Right ventricle myocardium superior (tissue), 1 donor: Measurements from ENCODE around the gene PIAS3. TPM values are rescaled to one million over a fixed set of nuclear protein-coding genes. Genes with fewer than 3 reads are reported as not detected.

ENCODE experiments used
- microRNA-seq: library from miRNA; unstranded; fragments of <30 nt; microRNA quantifications from one replicate; pipeline ENCODE4 v1.2.0, GENCODE V29; 2020
- total RNA-seq: library from RNA; stranded (reverse); fragmentation: NEBNext Ultra II Directional; extraction: Animal tissue kit (Norgen Biotek cat#: 25700); gene quantifications from one replicate; pipeline ENCODE4 v1.2.1, GENCODE V29; 2021
- donor health status: DM: no; HTN: yes; CAD: no; lungs with severe emphysema.

The PIAS3 gene
- total RNA-seq, 1 donor from 2014 or later: 13.2 TPM

Small RNAs within 50 kb of the gene (microRNA-seq; reads per million reads assigned to microRNA genes)
- gene MIR6736: not detected

Other genes with a start within 250 kb of the PIAS3 start
- not detected for gene PDZK1, start 151.7 kb downstream of the PIAS3 start, total RNA-seq
- gene CD160, start 139.6 kb downstream of the PIAS3 start, total RNA-seq: not detected
- gene RNF115, start 35.0 kb downstream of the PIAS3 start, total RNA-seq: 46.5 TPM
- 12.2 TPM for gene POLR3C, start 34.9 kb downstream of the PIAS3 start, total RNA-seq
- gene NUDT17, start 13.5 kb downstream of the PIAS3 start, total RNA-seq: 2.9 TPM
- gene ANKRD35, start 26.8 kb upstream of the PIAS3 start, total RNA-seq: 1.1 TPM
- gene ITGA10, start 51.0 kb upstream of the PIAS3 start, total RNA-seq: 1.0 TPM
- 22.3 TPM for gene PEX11B, start 59.6 kb upstream of the PIAS3 start, total RNA-seq
- 57.9 TPM for gene RBM8A, start 68.4 kb upstream of the PIAS3 start, total RNA-seq
- gene LIX1L, start 98.9 kb upstream of the PIAS3 start, total RNA-seq: 22.9 TPM
- gene ANKRD34A, start 105.5 kb upstream of the PIAS3 start, total RNA-seq: 0.59 TPM
- gene POLR3GL, start 105.6 kb upstream of the PIAS3 start, total RNA-seq: 49.2 TPM
- 980 TPM for gene TXNIP, start 137.5 kb upstream of the PIAS3 start, total RNA-seq
- gene HJV, start 162.7 kb upstream of the PIAS3 start, total RNA-seq: 88.1 TPM